ENCODE data around the gene SOX6.

The SOX6 gene

DNA sequence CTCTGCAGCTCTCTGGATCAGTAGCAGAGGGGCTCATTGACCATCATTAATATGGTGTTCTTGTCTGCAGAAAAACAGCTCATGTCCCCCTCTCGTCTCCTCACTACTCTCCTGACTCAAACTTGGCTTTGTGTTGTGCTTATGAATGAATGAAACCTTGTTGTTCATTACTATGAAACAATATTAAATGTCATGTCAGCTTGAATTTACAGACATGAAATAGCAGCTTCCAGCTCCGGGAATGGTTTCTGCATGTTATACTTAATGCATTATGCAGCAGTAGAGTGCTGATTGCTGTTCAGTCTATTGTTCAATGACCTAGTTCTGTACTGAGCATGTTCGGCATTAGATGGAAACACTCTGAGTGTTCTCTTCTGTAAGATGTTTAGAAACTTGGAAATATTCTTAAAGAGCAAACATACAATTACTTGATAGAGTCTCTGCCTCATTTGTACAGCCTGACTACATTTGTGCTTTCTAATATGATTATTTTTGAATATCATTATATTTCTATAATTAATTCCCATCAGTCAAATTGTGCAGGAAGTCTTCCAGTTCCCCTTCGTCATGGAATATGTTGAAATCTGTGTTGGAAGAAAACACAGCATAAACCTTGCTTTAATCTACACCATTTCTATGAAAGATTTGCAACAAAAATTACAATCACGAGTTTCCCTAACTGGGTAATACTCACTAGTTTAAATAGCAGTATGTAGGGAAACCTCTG is 340.4 kb downstream of the SOX6 start:
- DNase-seq (ENCODE audit: insufficient read length, low spot score) (no peak), FAIRE-seq (no peak)
- no peak for TF ChIP-seq CTCF (IDR thresholded peaks at IDR 0.05; ENCODE audit: insufficient read depth, missing control alignments)

DNA sequence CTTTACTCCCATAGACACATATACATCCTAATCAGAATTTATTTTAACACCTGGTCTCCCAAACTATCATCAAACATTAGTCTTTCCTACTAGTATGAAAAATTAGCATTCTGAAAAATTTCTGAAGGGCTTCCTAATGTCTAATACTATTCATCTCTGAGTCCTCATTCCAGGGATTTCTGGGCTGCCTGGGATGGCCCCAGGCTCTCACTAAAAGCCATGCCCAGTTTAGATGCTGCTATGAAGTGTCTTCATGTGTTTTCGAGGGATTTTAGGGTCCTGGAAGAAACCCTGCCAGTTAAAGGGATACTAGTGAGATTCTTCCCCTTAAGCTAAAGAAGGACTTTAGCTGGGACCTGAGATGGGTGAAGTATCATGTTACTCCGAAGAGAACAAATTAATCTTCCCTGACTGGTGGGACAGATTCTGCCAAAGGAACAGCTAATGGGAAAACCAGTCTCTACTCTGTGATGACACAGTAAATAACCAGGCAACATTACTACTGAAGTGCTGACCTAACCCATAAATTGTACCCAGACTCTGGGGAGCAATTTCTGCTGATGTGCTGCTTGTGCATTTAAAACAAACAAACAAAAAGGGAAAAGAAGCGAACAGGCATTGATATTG is 342.6 kb downstream of the SOX6 start:
- TF ChIP-seq CTCF (IDR thresholded peaks at IDR 0.05; ENCODE audit: insufficient read depth, missing control alignments), result no peak
- DNase-seq (ENCODE audit: insufficient read length, low spot score) (no peak), FAIRE-seq (no peak)

- DNase-seq (ENCODE audit: insufficient read length, low spot score) (no peak), FAIRE-seq (no peak)
- no peak for TF ChIP-seq CTCF (IDR thresholded peaks at IDR 0.05; ENCODE audit: insufficient read depth, missing control alignments)
These were observed 343.1 kb downstream of the SOX6 start for GRCh38 chr11:16013242-16013641.

GRCh38 chr11:16012125-16012751 is 344.1 kb downstream of the SOX6 start:
- no peak for FAIRE-seq
- no peak for DNase-seq (ENCODE audit: insufficient read length, low spot score)
- no peak for TF ChIP-seq CTCF (IDR thresholded peaks at IDR 0.05; ENCODE audit: insufficient read depth, missing control alignments)

- no peak for TF ChIP-seq CTCF (IDR thresholded peaks at IDR 0.05; ENCODE audit: insufficient read depth, missing control alignments)
- DNase-seq (ENCODE audit: insufficient read length, low spot score) (no peak), FAIRE-seq (no peak)
These were observed 344.9 kb downstream of the SOX6 start for GRCh38 chr11:16011396-16011795.

DNA sequence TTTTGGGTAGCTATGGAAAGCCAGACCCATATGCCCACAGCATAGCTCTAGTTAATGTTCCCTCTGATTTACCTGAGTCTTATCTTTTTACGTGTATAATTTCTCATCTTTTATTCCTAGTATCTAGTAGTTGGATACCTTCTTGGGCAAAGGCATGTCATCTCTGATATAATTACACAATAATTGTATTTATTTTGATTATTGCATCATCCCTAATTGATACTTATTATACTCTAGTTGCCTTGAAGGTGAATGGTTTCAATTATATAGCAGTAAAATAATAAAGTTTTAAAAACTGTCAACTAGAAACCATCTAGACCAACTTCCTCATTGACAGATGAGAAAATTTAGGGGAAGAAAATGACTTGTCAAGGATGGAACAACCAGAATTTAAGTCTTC is 347.3 kb downstream of the SOX6 start:
- DNase-seq (ENCODE audit: insufficient read length, low spot score) (no peak), FAIRE-seq (no peak)
- TF ChIP-seq CTCF (IDR thresholded peaks at IDR 0.05; ENCODE audit: insufficient read depth, missing control alignments), result no peak

GRCh38 chr11:16007514-16007913 is 348.8 kb downstream of the SOX6 start:
- DNase-seq (ENCODE audit: insufficient read length, low spot score), result no peak
- FAIRE-seq, result no peak
- TF ChIP-seq CTCF (IDR thresholded peaks at IDR 0.05; ENCODE audit: insufficient read depth, missing control alignments), result no peak
